RPMI7951 (cell line): ENCODE data around the gene WEE2. TPM values are rescaled to one million over a fixed set of nuclear protein-coding genes. Genes with fewer than 3 reads are reported as not detected.
"Not testable (repeated sequence)": the region's sequence is repeated elsewhere in the genome, so short reads cannot be mapped to it uniquely, and the experiment has no call there.

Experiments used
- DNase-seq: peaks from one replicate; pipeline ENCODE4 v3.0.0-alpha.2; 2012; ENCODE audit warnings: low read depth
- total RNA-seq: library from RNA; depleted of rRNA; stranded (reverse); fragments of >200 nt; shearing (Covaris generic); gene quantifications from 2 replicates; pipeline ENCODE4 v1.2.3, GENCODE V29; 2014; rRNA removed

WEE2 gene
- not detected in 2 replicates for total RNA-seq

DNA sequence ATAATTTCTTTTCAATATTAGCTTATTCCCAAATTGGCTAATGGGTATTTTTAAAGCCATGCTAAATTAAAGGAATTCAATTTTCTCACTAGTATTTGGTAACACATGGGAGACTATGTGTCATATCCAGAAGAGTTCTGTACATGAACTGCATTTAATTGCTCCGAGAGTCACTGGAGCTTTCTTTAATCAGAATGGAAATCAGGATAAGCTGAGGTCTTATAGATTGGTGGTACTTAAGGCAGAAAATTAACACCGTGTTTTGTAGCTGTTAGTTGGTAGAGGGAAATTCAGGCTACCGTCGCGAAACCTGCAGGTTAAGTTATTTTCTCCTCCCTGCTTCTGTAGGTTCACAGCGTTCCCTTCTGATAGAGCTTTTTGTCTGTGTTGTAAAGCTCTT lies at the start of gene WEE2:
Gene WEE2 (plus strand): TSS at position 3 of the 400 bp plus-strand sequence. CDS start 406 bp downstream, outside the sequence.
- DNase-seq: no peak

- no peak for DNase-seq
Measured at GRCh38 chr7:141659501-141659900, 48.7 kb upstream of the WEE2 start.

GRCh38 chr7:141660259-141660658 lies 47.9 kb upstream of the WEE2 start:
- DNase-seq: no peak

DNA sequence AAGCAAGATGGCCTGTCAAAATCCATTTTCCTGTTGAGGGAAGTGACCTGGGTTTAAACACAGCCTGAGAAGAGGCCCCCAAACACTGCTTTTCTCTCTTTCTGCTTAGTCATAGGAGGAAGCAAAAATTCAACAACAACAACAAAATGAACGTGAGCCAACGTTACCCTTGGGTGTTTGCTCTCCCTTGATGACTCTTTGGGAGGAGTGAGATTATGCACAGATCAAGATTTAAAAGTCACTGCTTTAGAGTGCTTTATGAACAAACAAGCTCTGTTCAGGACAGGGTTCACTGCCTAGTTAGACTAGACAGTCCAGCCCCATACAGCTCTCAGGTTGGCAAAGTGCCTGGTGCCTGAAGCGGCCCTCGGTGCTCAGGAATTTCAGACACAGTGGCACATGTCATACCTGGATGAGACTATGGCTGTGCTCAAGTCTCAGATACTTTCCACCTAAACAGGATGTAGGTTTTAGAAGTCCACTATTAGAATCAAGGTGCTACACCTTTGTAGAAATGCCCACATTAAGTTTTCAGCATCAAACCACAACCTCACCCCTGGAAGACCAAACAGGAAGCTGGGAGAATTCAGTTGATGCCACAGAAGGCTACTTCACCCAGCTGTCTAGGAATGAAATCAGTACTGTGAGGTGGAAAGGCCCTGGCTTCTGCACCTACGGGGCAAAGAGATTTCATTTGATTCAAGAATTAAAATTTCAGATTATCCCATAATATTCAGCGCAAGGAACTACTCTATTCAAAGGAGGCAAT lies 44.9 kb upstream of the WEE2 start:
- peak; percentile 23 for DNase-seq

- no peak for DNase-seq
Measured at GRCh38 chr7:141664450-141664849, 43.7 kb upstream of the WEE2 start.

GRCh38 chr7:141665208-141666035 lies 42.7 kb upstream of the WEE2 start:
- no peak for DNase-seq

DNA sequence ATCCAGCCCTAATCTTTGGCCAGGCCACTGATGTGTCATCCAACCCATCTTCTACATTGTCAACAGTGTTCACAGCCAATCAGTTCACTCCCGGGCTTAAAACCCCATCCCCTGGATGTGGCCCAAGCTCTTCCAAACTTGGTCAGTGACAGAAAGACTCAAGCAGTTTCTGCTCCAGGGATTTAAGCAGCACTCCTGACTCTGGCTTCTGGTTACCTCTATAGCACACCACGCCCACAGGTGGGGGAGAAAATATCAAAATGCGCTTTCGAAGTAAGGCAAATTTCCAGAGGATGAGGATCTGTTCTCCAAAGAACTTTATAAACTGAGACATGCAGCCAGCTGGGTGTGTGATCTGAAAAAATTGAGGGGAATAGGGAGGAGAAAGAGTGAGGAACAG lies 42.1 kb upstream of the WEE2 start:
- DNase-seq: no peak

DNA sequence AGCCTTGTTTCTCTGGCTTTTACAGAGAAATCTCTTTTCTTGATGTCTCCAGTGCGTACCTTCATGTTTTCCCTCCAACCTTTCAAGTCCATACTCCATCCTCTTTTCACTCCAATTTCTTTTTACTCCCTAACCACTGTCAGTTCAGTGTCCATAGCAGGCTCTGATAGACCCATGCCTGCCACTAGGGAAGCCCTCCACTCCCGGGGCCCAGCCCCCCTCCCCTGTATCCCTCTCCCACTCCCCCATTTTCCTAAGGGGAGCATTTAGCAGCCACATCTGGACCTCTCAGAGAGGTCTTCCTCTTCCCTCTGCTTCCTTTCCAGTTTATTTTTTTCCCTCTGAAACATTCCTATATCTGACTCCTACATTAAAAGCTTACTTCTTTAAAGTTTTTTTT lies 39.3 kb upstream of the WEE2 start:
- no peak for DNase-seq

GRCh38 chr7:141671705-141672496 lies 36.3 kb upstream of the WEE2 start:
- DNase-seq: no peak

DNA sequence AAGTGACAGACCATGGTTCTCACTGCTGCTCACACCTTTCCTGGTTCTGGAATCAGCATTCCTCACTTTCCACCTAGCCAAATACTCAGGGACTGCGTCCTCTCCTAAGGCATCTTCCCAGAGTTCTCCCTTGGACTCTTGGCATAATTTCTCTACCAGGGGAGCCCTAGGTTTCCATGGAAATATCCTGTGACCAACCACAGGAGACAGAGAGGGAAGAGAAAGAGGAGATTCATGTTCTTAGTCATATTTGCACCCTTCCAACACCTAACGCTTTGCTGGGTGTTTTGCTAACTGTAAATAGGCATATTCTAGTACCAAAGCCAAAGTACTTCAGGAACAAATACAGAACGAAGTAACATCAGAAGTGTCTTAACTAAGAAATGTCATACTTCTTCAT lies 34.8 kb upstream of the WEE2 start:
- no peak for DNase-seq

GRCh38 chr7:141674171-141674671 lies 33.9 kb upstream of the WEE2 start:
- peak; percentile 28 for DNase-seq

- DNase-seq: no peak
Measured at GRCh38 chr7:141674702-141675101, 33.5 kb upstream of the WEE2 start.

- DNase-seq: no peak
Measured at GRCh38 chr7:141675436-141676215, 32.5 kb upstream of the WEE2 start.

- DNase-seq: no peak
Measured at GRCh38 chr7:141676618-141677017, 31.5 kb upstream of the WEE2 start.

DNA sequence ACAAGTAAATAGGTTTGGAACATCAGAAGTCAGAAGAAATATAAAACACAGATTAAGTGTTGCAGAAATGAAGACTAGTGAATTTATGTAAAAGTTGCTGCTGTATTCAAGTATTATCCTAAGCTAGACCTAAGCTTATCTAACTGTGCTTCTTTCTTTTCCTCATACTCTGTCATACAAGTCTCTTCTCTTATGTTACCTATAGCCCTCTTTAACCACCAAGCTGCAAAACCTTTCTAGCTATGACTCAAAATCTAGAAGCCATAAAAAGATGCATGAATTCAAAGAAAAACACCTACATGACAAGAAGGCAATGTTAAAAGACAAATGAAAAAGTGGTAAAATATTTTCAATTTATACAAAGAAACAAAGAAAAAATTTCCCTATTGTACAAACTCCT lies 29.1 kb upstream of the WEE2 start:
- DNase-seq: no peak

GRCh38 chr7:141685285-141686023 lies 22.7 kb upstream of the WEE2 start:
- DNase-seq: no peak

GRCh38 chr7:141686074-141686473 lies 22.1 kb upstream of the WEE2 start:
- DNase-seq: no peak

- no peak for DNase-seq
Measured at GRCh38 chr7:141686670-141687069, 21.5 kb upstream of the WEE2 start.

GRCh38 chr7:141688043-141688442 lies 20.1 kb upstream of the WEE2 start:
- no peak for DNase-seq

GRCh38 chr7:141689072-141689825 lies 18.9 kb upstream of the WEE2 start:
- not testable (repeated sequence) for DNase-seq
